HG03095 (cell line): Measurements from ENCODE around the gene VPS26B.
"Not testable (repeated sequence)": the region's sequence is repeated elsewhere in the genome, so short reads cannot be mapped to it uniquely, and the experiment has no call there.

ENCODE experiments used
- ATAC-seq: cut with Tn5 transposase; IDR thresholded peaks from one replicate; pipeline ENCODE4 v1.9.1; 2021; ENCODE audit warnings: moderate library complexity; ENCODE audit not compliant: unreplicated experiment

Gene VPS26B

GRCh38 chr11:134278356-134278755 is 53.9 kb downstream of the VPS26B start:
- ATAC-seq, result no peak

- not testable (repeated sequence) for ATAC-seq
Observed at GRCh38 chr11:134281635-134282034, 57.2 kb downstream of the VPS26B start.

- ATAC-seq, result no peak
Observed at GRCh38 chr11:134282121-134283045, 57.9 kb downstream of the VPS26B start.

- ATAC-seq, result no peak
Observed at GRCh38 chr11:134283461-134284230, 59.2 kb downstream of the VPS26B start.

GRCh38 chr11:134284349-134284748 is 59.9 kb downstream of the VPS26B start:
- ATAC-seq, result not testable (repeated sequence)

GRCh38 chr11:134287561-134287960 is 63.1 kb downstream of the VPS26B start:
- no peak for ATAC-seq

GRCh38 chr11:134288486-134288885 is 64.0 kb downstream of the VPS26B start:
- no peak for ATAC-seq

- no peak for ATAC-seq
Observed at GRCh38 chr11:134289167-134289566, 64.7 kb downstream of the VPS26B start.

GRCh38 chr11:134289789-134290188 is 65.3 kb downstream of the VPS26B start:
- no peak for ATAC-seq

GRCh38 chr11:134290646-134291045 is 66.2 kb downstream of the VPS26B start:
- ATAC-seq, result no peak

- ATAC-seq, result no peak
Observed at GRCh38 chr11:134291196-134291595, 66.7 kb downstream of the VPS26B start.

- ATAC-seq, result no peak
Observed at GRCh38 chr11:134292661-134293060, 68.2 kb downstream of the VPS26B start.

GRCh38 chr11:134293119-134294113 is 68.9 kb downstream of the VPS26B start:
- no peak for ATAC-seq

GRCh38 chr11:134294664-134295063 is 70.2 kb downstream of the VPS26B start:
- ATAC-seq, result no peak
